SK-N-SH treated with all-trans-retinoic acid at 6 μM for 48 hours (cell line): Measurements from ENCODE around the gene SARNP.

Experiments used
- ARNTL ChIP-seq: fragments of 450-650 bp; formaldehyde crosslinking; IDR thresholded peaks from 2 replicates; pipeline ENCODE4 v1.5.0; 2020; ENCODE audit warnings: low read depth, mild to moderate bottlenecking, moderate library complexity, borderline replicate concordance
- RARB ChIP-seq: fragments of 250-450 bp; sonication (Bioruptor Pico); IDR thresholded peaks from 2 replicates; pipeline ENCODE4 v1.8.0; 2021; ENCODE audit warnings: mild to moderate bottlenecking, moderate library complexity
- ZFP30 ChIP-seq: fragments of 450-650 bp; formaldehyde crosslinking; IDR thresholded peaks from 2 replicates; pipeline ENCODE4 v1.5.0; 2022; ENCODE audit warnings: mild to moderate bottlenecking, moderate library complexity
- TF ChIP-seq, protein P1 (sequence below): fragments of 250-450 bp; sonication (Bioruptor Pico); IDR thresholded peaks from 2 replicates; pipeline ENCODE4 v1.8.0; 2020; ENCODE audit warnings: mild to moderate bottlenecking, moderate library complexity, borderline replicate concordance
- TF ChIP-seq, protein P2 (sequence below): fragments of 250-450 bp; sonication (Bioruptor Pico); IDR thresholded peaks from 2 replicates; pipeline ENCODE4 v1.5.1; 2020; ENCODE audit warnings: low read depth, mild to moderate bottlenecking, moderate library complexity

DNA sequence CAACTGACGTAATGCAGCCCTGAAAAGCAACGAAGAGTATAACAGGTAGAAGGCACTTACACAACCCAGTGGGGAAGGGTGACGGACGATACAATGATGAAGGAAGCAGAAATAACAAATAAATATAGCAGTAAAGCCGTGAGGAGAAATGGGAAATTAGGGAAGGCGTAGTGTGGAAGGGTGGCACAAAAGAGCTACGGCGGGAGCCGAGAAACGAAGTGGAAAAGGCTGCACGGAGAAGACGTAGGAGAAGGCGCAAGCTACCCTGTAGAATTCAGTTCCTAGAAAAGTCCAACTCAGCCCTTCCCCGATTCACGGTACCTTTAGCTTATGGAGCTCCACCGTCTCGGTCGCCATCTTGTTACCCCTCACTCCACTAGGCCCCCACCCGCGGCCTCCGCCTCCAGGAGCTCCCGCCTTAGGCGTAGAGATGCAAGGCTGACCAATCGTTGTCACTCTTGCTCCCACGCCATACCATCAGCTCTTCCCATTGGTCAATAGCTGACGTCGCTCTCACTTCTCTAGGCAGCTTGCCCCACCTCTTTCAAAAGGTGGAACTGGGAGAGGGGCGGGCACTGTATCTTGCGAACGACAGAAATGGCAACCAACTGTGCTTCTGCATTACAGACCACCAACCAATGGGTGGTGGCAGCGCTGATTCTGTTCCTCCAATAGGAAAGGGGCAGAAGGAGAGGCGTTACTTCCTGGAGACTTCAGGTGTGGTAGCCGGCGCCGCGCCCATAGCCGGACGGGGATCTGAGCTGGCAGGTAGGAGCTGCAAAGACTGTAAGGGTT lies at the start of gene SARNP, which contains the start of gene ORMDL2:
- TF ChIP-seq, protein P1, sequence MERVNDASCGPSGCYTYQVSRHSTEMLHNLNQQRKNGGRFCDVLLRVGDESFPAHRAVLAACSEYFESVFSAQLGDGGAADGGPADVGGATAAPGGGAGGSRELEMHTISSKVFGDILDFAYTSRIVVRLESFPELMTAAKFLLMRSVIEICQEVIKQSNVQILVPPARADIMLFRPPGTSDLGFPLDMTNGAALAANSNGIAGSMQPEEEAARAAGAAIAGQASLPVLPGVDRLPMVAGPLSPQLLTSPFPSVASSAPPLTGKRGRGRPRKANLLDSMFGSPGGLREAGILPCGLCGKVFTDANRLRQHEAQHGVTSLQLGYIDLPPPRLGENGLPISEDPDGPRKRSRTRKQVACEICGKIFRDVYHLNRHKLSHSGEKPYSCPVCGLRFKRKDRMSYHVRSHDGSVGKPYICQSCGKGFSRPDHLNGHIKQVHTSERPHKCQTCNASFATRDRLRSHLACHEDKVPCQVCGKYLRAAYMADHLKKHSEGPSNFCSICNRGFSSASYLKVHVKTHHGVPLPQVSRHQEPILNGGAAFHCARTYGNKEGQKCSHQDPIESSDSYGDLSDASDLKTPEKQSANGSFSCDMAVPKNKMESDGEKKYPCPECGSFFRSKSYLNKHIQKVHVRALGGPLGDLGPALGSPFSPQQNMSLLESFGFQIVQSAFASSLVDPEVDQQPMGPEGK = no peak
- no peak for TF ChIP-seq ZFP30 (CRISPR knock-in tag)
- TF ChIP-seq RARB = no peak
- no peak for TF ChIP-seq ARNTL
- TF ChIP-seq, protein P2, sequence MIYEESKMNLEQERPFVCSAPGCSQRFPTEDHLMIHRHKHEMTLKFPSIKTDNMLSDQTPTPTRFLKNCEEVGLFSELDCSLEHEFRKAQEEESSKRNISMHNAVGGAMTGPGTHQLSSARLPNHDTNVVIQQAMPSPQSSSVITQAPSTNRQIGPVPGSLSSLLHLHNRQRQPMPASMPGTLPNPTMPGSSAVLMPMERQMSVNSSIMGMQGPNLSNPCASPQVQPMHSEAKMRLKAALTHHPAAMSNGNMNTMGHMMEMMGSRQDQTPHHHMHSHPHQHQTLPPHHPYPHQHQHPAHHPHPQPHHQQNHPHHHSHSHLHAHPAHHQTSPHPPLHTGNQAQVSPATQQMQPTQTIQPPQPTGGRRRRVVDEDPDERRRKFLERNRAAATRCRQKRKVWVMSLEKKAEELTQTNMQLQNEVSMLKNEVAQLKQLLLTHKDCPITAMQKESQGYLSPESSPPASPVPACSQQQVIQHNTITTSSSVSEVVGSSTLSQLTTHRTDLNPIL (CRISPR knock-in tag) = no peak
